HG02642 (cell line): ENCODE results near the gene PLOD2.

Experiments
- ATAC-seq: cut with Tn5 transposase; IDR thresholded peaks from one replicate; pipeline ENCODE4 v1.9.1; 2021; ENCODE audit warnings: mild to moderate bottlenecking; ENCODE audit not compliant: unreplicated experiment, poor library complexity

The PLOD2 gene

DNA sequence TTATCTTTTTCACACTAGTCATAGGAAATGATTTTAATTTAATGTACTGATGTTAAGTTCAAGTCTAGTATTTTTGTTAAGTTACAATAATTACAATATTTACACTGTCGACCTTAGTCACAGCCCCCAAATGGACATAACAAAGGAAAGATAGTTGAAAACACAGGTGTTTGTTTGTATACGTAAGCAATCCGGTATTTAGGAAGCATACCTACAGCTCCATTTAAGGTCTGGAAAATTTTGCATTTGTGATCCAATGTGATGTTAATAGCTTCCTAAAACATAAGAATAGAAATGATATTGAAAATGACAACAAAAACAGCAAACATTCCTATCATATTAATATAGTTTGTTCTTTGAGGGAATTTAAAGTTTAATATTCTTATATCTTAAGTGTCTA lies 56.9 kb downstream of the PLOD2 start:
- no peak for ATAC-seq

DNA sequence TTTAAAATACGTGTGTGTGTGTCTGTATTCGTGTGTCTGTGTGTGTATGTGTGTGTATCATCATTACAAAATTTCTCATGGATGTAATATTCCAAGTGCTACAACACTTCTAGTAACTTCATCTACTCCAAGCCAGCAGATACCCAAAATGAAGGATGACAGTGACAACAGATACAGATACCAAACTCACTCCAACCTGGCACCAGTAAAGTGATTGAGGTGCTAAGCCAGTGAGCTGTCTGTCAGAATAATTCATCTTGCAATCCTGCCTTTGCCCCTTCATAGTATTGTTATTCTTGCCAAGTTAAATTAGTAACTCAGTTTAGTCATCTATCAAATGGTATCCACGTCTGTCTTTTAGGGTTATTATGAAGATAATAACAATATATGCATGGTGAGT lies 58.1 kb downstream of the PLOD2 start:
- ATAC-seq, result no peak

GRCh38 chr3:146101538-146101937 lies 59.4 kb downstream of the PLOD2 start:
- no peak for ATAC-seq

DNA sequence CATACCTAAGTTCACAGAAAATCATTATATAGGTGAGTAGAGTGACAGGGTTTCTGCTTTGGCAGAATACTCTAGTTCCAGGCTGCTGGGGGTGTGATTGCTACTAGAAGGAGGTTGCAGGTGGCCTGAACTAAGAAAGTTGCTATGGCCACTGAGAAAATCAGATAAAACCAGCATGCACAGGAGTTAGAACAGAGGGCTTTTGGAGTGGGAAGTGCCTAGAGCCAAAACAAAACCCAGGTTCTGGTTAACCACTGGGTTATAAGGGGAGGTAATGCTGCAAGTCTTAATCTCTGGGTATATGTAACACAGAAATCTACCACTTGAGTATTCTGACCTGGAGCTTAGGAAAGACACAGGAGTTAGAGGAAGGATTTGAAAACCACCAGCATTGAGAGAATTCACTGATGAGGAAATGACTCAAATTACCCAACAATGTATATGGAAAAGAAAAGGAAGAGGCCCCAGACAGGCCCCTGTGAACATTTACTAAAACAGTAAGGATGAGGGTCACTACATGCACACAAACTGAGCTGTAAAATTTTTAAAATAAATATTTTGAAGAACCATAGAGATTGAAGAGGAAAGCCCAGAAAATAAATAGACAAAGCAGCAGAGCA lies 60.0 kb downstream of the PLOD2 start:
- no peak for ATAC-seq

- no peak for ATAC-seq
Observed at GRCh38 chr3:146100180-146100579, 60.8 kb downstream of the PLOD2 start.

- no peak for ATAC-seq
Observed at GRCh38 chr3:146099316-146099715, 61.7 kb downstream of the PLOD2 start.

GRCh38 chr3:146093896-146094295 lies 67.1 kb downstream of the PLOD2 start:
- ATAC-seq, result no peak

GRCh38 chr3:146092230-146092629 lies 68.8 kb downstream of the PLOD2 start:
- ATAC-seq, result no peak

DNA sequence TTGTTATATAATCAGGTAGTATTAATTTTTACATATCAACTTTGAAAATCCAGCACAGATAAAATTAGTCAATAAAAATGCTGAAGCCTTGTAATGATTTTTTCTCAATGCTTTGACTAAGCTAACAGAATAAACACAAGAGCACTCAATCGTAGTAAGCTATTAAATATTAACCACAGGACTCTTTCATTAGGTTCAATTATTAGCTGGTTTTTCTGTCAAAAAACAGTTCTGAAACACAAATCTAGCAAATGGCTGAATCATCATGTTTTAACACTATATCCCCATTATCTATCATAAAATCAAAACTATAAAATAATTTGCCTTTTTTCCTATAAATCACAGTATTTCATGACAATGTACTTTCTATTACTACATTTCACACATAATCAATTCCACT lies 69.6 kb downstream of the PLOD2 start:
- no peak for ATAC-seq

GRCh38 chr3:146090521-146090920 lies 70.5 kb downstream of the PLOD2 start:
- ATAC-seq, result no peak

- ATAC-seq, result no peak
Observed at GRCh38 chr3:146088840-146089239, 72.1 kb downstream of the PLOD2 start.

DNA sequence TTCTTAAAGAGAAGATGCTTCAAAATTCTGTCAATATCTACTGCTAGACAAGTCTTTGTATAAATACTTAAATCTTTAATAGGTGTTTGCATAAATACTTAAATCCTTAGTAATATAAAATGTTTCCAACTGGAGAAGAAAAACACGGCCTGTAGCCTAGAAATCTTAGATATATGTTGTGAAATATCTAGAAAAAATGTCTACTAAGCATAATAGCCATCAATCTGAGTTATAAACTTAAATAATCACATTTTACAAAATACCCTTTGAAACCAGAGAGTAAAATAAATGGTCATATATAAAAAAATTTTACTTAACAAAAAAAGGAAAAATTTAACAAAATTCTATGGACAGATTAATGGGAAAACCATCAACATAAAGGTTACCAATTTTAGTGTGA lies 73.9 kb downstream of the PLOD2 start:
- no peak for ATAC-seq

- no peak for ATAC-seq
Observed at GRCh38 chr3:146086211-146086610, 74.8 kb downstream of the PLOD2 start.

DNA sequence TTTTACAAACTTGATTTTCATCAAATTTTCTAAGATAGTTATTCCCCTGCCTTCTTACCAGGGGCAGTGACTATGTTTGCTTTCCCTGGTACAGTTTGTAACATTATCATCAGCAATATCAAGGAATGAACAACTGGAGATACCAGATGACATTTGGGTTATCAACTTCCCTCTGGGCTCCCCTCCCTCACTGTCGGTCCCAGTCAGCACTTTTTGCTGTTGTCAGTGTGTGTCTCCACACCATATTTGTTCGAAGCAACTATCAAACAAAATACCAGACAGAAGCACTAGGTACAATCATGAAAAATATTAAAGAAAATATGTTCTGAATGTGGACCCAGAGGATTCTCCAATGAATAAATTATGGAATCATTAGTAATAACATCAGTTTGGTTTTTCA lies 75.3 kb downstream of the PLOD2 start:
- no peak for ATAC-seq

DNA sequence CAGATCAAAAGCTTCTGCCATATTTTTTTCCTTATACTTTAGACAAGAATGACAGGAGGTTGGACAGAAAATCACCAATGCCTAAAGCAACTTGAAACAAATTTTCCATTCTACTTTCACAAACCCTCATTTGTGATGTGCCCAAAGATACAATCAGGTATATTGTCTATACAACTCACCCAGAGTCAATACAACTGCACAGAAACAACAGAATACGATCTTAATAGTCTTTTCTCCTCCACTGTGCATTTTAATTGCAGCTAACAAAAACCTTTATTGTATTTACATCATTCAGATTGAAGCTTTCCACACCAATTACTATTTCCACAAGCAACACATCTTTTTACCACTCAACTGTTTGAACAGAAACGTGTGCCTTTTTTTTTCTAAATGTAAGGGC lies 80.4 kb downstream of the PLOD2 start:
- ATAC-seq, result no peak

DNA sequence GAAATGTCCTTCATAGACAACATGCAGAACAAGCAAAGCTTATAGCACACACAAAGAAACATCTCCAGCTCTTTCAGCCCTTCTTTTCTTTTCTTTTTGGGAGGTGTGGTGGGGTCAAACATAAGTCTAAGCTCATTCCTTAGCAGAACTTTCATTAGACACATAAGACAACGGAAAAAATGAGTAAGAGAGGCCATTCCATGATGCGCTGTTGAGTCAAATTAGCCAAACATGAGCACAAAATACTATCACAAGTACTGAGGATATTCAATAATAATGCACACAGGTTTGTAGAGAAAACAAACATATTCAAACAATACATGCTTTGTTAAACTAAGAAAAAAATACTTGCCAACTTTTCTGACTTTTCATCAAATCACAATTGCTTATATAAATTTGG lies 83.0 kb downstream of the PLOD2 start:
- no peak for ATAC-seq

- no peak for ATAC-seq
Observed at GRCh38 chr3:146077181-146077580, 83.8 kb downstream of the PLOD2 start.

GRCh38 chr3:146072824-146073223 lies 88.2 kb downstream of the PLOD2 start:
- ATAC-seq, result no peak

GRCh38 chr3:146072061-146072460 lies 88.9 kb downstream of the PLOD2 start:
- no peak for ATAC-seq

DNA sequence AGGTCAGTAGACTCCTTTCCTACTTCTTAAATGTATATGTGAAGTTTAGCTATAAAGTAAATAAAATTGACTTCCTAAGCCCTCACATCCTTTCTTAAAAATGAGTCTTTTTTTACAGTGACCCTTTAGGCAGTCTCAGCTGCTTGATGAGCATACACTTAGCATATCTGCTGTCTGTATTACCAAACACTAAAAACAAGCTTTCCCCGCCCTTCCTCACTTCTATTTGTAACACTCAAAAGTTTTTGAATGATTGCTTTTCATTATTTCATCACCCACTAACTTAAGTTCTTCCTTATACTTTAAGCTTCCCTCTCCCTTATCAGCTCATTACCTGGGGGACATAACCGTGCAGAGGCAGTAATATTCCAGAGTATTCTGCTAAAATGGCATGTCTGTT lies 89.4 kb downstream of the PLOD2 start:
- ATAC-seq, result no peak

DNA sequence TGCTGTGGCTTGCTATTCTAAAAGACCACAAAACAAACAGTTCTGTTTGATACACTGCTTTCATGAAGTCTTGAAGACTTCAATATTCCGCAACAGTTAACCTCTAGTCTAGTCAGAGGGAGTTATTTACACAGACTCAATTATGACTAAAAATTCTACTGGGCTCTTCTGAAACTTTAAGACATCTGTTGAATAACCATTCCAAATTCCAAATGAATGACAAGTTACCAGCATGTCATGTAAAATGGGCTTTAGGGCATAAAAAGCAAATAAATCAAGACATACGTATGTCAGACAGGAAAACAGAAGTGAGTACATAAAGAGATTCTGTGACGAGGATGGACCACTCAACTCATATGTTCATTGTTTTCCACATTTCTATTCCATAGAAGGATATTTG lies 93.9 kb downstream of the PLOD2 start:
- no peak for ATAC-seq

DNA sequence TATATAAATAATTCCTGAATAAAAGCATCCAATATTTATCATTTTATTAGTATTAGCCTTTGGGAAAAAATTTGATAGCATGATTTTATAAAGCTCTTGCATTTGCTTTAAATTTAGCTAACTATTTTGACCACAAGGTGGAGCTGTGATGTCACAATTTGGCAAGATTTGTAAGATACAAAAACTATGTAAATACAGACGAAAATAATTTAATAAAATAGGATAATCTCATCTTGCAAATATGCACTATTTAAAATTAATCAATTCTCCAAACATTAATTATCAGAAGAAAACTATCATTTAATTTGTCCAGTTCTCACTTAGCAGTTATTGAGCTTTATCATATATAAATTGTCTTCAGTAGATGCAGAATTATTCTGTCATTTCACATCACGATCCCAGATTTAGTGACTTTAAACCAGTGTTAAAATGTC lies 95.4 kb downstream of the PLOD2 start:
- ATAC-seq, result no peak

DNA sequence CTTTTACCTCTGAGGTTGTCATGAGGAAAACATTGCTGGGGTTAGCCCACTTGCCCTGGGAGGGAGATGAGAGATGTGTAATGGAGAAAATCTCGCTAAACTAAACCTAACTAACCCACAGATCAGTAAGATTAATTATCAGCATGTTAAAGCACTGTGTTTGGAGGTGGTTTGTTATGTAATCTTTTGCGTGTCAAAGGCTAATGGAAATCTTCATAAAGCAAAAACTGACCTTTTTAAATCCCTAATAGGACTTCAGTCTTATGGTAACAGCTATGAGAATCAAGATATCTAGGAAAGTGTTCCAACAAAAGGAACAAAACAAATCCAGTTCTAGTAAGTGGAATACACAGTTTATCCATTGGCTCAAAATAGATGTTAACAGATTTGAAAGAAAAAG lies 102.7 kb downstream of the PLOD2 start:
- ATAC-seq, result no peak
